Lower leg skin (tissue), 4 donors: ENCODE measurements around the gene NEURL1. TPM values are rescaled to one million over a fixed set of nuclear protein-coding genes. Genes with fewer than 3 reads are reported as not detected.
A peak's percentile ranks its signal among the peaks of the same experiment; 100 is the strongest.
"Not testable (repeated sequence)": the region's sequence is repeated elsewhere in the genome, so short reads cannot be mapped to it uniquely, and the experiment has no call there.

Source experiments
- DNase-seq, 2 donors: peaks; one replicate each; pipeline ENCODE4 v3.0.0-alpha.2; 2019; ENCODE audit warnings: low spot score in 2 of 2
- H3K4me3 ChIP-seq: fragments of 200-600 bp; sonication (generic); 2 replicates; pipeline ENCODE4 v1.5.1; 2017; ENCODE audit warnings: mild to moderate bottlenecking, low read depth; ENCODE audit not compliant: poor library complexity, severe bottlenecking
- CTCF ChIP-seq, 3 donors: fragments of 450-650 bp; IDR thresholded peaks; one replicate each; pipeline ENCODE4 v1.5.1; 2016; ENCODE audit warnings: antibody characterized with exemption in 3 of 3, mild to moderate bottlenecking in 3 of 3, moderate library complexity in 2 of 3
- POLR2A ChIP-seq, 2 donors: fragments of 450-650 bp; IDR thresholded peaks; one replicate each; pipeline ENCODE4 v1.6.1; 2016 to 2017; ENCODE audit warnings: antibody characterized with exemption in 2 of 2, mild to moderate bottlenecking in 1 of 2, moderate library complexity in 1 of 2
- WGBS, 2 donors: methylation state at CpG; one replicate each; pipeline ENCODE4 v1.1.5; 2018; 5-methylcytosine and 5-hydroxymethylcytosine counted together
- intact Hi-C: fragments of 100-400 bp; cut with DNase I; formaldehyde crosslinking; loops from one replicate; pipeline ENCODE4 v1.15.0; 2023; ENCODE audit warnings: low total_unique reads
- total RNA-seq, 4 donors: library from RNA; depleted of rRNA; stranded (reverse); fragments of >200 nt; gene quantifications; one replicate each; pipeline ENCODE4 v1.1.0, GENCODE V29; 2016

The NEURL1 gene
- total RNA-seq, 4 donors from 2014 or later, result 0.13 to 0.23 (median 0.22) TPM; not detected in 1

GRCh38 chr10:103512591-103513379 is 19.3 kb downstream of the NEURL1 start:
- 84 to 86% methylated on average over 13 of the region's 13 CpGs for WGBS, 2 donors
- no peak for TF ChIP-seq CTCF (IDR thresholded peaks at IDR 0.05)
- TF ChIP-seq POLR2A (IDR thresholded peaks at IDR 0.05), result no peak
- H3K4me3 ChIP-seq, result no peak overlapping the region
- intact Hi-C loops, result no loop called here
- peak in 1 of 2 donors; percentile 76 for DNase-seq

- DNase-seq, result peak in 1 of 2 donors; percentile 58
- no peak overlapping the region for H3K4me3 ChIP-seq
- intact Hi-C loops, result no loop called here
- 92 to 94% methylated on average over 7 to 8 of the region's 8 CpGs for WGBS, 2 donors
- TF ChIP-seq CTCF (IDR thresholded peaks at IDR 0.05), result no peak
- TF ChIP-seq POLR2A (IDR thresholded peaks at IDR 0.05), result no peak
Observed at GRCh38 chr10:103513380-103514060, 20.0 kb downstream of the NEURL1 start.

- no peak for TF ChIP-seq CTCF (IDR thresholded peaks at IDR 0.05)
- no peak for TF ChIP-seq POLR2A (IDR thresholded peaks at IDR 0.05)
- WGBS, 2 donors, result 92 to 97% methylated on average over 5 of the region's 5 CpGs
- H3K4me3 ChIP-seq, result no peak overlapping the region
- peak in 1 of 2 donors; percentile 70 for DNase-seq
- intact Hi-C loops, result no loop called here
Observed at GRCh38 chr10:103514244-103514643, 20.7 kb downstream of the NEURL1 start.

GRCh38 chr10:103517234-103518085 is 24.0 kb downstream of the NEURL1 start:
- intact Hi-C loops, result no loop called here
- TF ChIP-seq POLR2A (IDR thresholded peaks at IDR 0.05) (no peak), CTCF (IDR thresholded peaks at IDR 0.05) (no peak)
- 94 to 95% methylated on average over 5 of the region's 5 CpGs for WGBS, 2 donors
- no peak overlapping the region for H3K4me3 ChIP-seq
- peak in 1 of 2 donors; percentile 61 for DNase-seq

- no peak for TF ChIP-seq POLR2A (IDR thresholded peaks at IDR 0.05)
- TF ChIP-seq CTCF (IDR thresholded peaks at IDR 0.05), result no peak
- 81 to 85% methylated on average over 4 of the region's 4 CpGs for WGBS, 2 donors
- intact Hi-C loops, result no loop called here
- no peak overlapping the region for H3K4me3 ChIP-seq
- DNase-seq, result peak in 1 of 2 donors; percentile 9
Observed at GRCh38 chr10:103519798-103520197, 26.3 kb downstream of the NEURL1 start.

GRCh38 chr10:103522006-103522405 is 28.5 kb downstream of the NEURL1 start:
- intact Hi-C loops, H3K4me3 ChIP-seq, DNase-seq: not testable (repeated sequence)
- WGBS, 2 donors, result 81 to 85% methylated on average over 7 of the region's 7 CpGs
